GM10847 (cell line): Measurements from ENCODE around the gene GLO1.

ENCODE experiments used
- POLR2A ChIP-seq: IDR thresholded peaks from 2 replicates; pipeline ENCODE4 v1.6.1; 2011; ENCODE audit not compliant: insufficient read length; ENCODE audit errors: extremely low read depth

GLO1 gene

DNA sequence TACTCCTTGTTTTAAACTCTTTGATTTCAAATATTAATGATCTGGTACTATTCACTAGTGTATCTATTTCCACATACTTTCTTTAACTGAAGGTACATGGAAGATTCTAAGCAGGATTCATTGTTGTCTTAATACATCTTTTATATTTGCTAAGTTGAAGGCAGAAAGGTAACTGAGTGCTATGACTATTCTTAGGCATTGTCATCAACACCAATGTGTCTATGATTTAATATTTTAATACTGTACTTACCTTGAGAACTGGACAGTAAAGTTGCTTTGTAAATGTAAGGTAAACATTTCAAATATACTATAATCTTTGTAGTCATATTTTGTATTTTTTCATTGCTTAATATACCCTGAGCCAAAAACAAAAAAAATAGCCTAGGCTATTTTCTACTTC is 54.3 kb downstream of the GLO1 start:
- TF ChIP-seq POLR2A = no peak

GRCh38 chr6:38646166-38646878 is 56.6 kb downstream of the GLO1 start:
- no peak for TF ChIP-seq POLR2A

DNA sequence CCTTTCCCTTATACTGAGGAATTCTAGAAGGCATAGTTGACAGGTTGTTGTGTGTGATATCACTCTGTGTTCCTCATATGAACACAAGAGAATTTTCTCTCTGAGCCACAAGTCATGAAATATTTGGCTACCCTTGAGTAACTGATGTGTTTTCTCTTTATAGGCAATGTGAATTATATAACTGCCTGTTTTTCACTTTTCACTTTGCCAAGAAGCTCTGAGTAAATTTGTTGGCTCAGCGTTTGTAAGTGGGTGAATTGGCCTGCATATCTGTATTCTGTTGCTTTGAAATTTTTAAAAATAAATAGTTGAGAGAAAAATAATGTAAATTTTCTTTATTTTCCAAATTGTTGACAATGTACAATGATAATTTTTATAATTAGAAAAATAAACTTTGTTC is 58.0 kb downstream of the GLO1 start:
- no peak for TF ChIP-seq POLR2A

DNA sequence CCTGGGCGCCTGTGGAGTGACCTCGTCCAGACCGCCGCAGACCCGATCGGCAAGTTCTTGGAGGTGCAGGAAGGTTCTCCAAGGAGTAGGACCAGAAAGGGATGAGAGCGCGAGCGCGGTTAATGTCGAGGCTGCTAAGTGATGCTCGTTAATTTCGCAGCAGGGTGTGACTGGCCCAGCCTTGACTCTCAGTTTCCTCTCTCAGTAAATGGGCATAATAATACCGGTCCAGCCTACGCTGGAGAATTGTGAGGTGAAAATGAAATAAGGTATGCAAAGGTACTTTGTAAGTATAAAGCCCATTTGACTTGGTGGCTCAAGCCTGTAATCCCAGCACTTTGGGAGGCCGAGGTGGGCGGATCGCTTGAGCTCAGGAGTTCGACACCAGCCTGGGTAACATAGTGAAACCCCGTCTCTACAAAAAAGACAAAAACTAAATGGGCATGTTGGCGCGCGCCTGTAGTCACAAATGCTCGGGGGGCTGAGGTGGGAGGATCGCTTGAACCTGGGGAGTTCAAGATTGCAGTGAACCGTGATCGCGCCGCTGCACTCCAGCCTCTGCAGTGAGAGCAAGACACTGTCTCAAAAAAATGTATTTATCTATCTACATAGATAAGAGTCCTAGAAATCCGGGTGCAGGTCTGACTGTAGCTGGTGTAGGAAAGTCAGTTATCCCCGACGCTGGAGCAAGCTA is 62.6 kb downstream of the GLO1 start:
- no peak for TF ChIP-seq POLR2A

GRCh38 chr6:38639498-38640215 is 63.3 kb downstream of the GLO1 start, which contains the start of gene BTBD9:
TSS of gene BTBD9 (minus strand) at chr6:38639929.
- TF ChIP-seq POLR2A = peak; percentile 67

DNA sequence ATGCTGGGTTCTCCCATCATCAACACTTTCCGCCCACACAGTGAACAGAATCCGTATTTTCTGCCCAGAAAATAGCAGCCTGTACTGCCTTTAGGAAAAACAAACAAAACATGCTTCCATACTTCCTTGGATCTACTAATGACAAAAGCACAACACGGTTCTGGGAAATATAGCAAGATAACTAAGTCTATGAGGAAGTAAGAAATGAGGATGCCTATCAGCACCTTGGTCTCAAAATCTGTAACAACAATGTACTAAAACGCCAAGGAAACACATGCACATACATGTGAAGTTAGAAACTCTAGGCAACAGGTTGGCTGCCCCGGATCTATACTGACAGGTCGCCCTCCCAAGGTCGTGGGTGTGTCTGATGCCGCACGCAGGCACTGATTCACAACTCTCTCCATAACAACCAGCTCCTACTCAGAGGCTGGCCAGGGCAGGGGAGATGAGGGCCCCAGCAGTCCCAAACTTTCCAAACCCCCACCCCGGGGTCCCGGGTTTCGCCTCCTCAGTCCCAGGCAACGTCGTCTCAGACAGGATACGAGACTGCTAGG is 63.9 kb downstream of the GLO1 start:
- TF ChIP-seq POLR2A = no peak

- no peak for TF ChIP-seq POLR2A
Observed at GRCh38 chr6:38637756-38638155, 65.2 kb downstream of the GLO1 start.

- TF ChIP-seq POLR2A = no peak
Observed at GRCh38 chr6:38636027-38636426, 66.9 kb downstream of the GLO1 start.

- no peak for TF ChIP-seq POLR2A
Observed at GRCh38 chr6:38634518-38634917, 68.4 kb downstream of the GLO1 start.

GRCh38 chr6:38632490-38632889 is 70.5 kb downstream of the GLO1 start:
- TF ChIP-seq POLR2A = no peak

GRCh38 chr6:38631186-38631783 is 71.7 kb downstream of the GLO1 start:
- no peak for TF ChIP-seq POLR2A
